NOMO-1 treated with dmso at 0.1 percent for 144 hours (cell line): ENCODE data around the gene PLCG2.

Experiments used
- DNase-seq: peaks from one replicate; lab custom pipeline; 2025; ENCODE audit not compliant: unreplicated experiment; lab: John Stamatoyannopoulos, UW

The PLCG2 gene

GRCh38 chr16:81814751-81815428, 35.8 kb downstream of the PLCG2 start:
- DNase-seq, result no peak

- no peak for DNase-seq
Measured at GRCh38 chr16:81815429-81815766, 36.3 kb downstream of the PLCG2 start.

GRCh38 chr16:81816351-81816750, 37.3 kb downstream of the PLCG2 start:
- no peak for DNase-seq

- no peak for DNase-seq
Measured at GRCh38 chr16:81816793-81817210, 37.7 kb downstream of the PLCG2 start.

- DNase-seq, result no peak
Measured at GRCh38 chr16:81817296-81817695, 38.2 kb downstream of the PLCG2 start.

- DNase-seq, result peak; percentile 81
Measured at GRCh38 chr16:81817789-81818567, 38.9 kb downstream of the PLCG2 start.

- no peak for DNase-seq
Measured at GRCh38 chr16:81818568-81818896, 39.4 kb downstream of the PLCG2 start.

- DNase-seq, result no peak
Measured at GRCh38 chr16:81818905-81819304, 39.8 kb downstream of the PLCG2 start.

GRCh38 chr16:81821436-81822128, 42.5 kb downstream of the PLCG2 start:
- no peak for DNase-seq

GRCh38 chr16:81823111-81823510, 44.0 kb downstream of the PLCG2 start:
- DNase-seq, result peak; percentile 51

GRCh38 chr16:81823734-81824133, 44.6 kb downstream of the PLCG2 start:
- DNase-seq, result no peak

GRCh38 chr16:81826523-81826922, 47.4 kb downstream of the PLCG2 start:
- no peak for DNase-seq

- no peak for DNase-seq
Measured at GRCh38 chr16:81830845-81831540, 51.9 kb downstream of the PLCG2 start.

GRCh38 chr16:81831722-81832126, 52.6 kb downstream of the PLCG2 start:
- DNase-seq, result peak; percentile 93

- no peak for DNase-seq
Measured at GRCh38 chr16:81832801-81833547, 53.9 kb downstream of the PLCG2 start.

- no peak for DNase-seq
Measured at GRCh38 chr16:81833751-81834150, 54.7 kb downstream of the PLCG2 start.

- no peak for DNase-seq
Measured at GRCh38 chr16:81834868-81835267, 55.8 kb downstream of the PLCG2 start.

- no peak for DNase-seq
Measured at GRCh38 chr16:81836279-81837054, 57.4 kb downstream of the PLCG2 start.

- DNase-seq, result no peak
Measured at GRCh38 chr16:81837312-81837751, 58.2 kb downstream of the PLCG2 start.

GRCh38 chr16:81838794-81839193, 59.7 kb downstream of the PLCG2 start:
- no peak for DNase-seq
